ENCODE results near the gene KCMF1. TPM values are rescaled to one million over a fixed set of nuclear protein-coding genes. Genes with fewer than 3 reads are reported as not detected.
A peak's percentile ranks its signal among the peaks of the same experiment; 100 is the strongest.

KCMF1 gene
- total and polyA plus RNA-seq, 11 donors, result 10.9 to 104 (median 80.0) TPM

GRCh38 chr2:85012855-85013254 lies 41.9 kb downstream of the KCMF1 start:
- WGBS, 4 donors, result 77 to 94% (median 94%) methylated on average over 1 of the region's 1 CpG
- TF ChIP-seq POLR2A (IDR thresholded peaks at IDR 0.05), result no peak
- no peak for TF ChIP-seq CTCF (IDR thresholded peaks at IDR 0.05)
- DNase-seq (no peak), ATAC-seq (no peak)
- Histone ChIP-seq H3K9me3 (no peaks in the 10 kb centered on the region), H3K4me1 (peaks cover 7 to 93% (median 57%) of the 10 kb centered on the region in 12 donors), H3K4me3 (no peak overlapping the region), H3K27ac (peak overlapping the region in 1 of 12 donors; percentile 17), H3K27me3 (no peaks in the 10 kb centered on the region), H3K36me3 (peaks cover 0 to 9% (median under 1%) of the 10 kb centered on the region in 9 donors)
- intact Hi-C loops (cut with DNase I), result loop anchor here in 8 of 10 donors (2.0 to 5.0 kb wide), 4 partner anchors 36 to 86 kb away; partner anchors contain the start of gene KCMF1 (in 3 of the 8)

- no peaks in the 10 kb centered on the region for H3K9me3 ChIP-seq
- H3K27ac ChIP-seq, result peak overlapping the region in 4 of 12 donors; percentile 2 to 52 (median 20)
- H3K27me3 ChIP-seq, result no peaks in the 10 kb centered on the region
- WGBS, 4 donors, result 44 to 64% (median 54%) methylated on average over 7 of the region's 7 CpGs
- peak in 5 of 12 donors; percentile 10 to 29 (median 20) for TF ChIP-seq CTCF (IDR thresholded peaks at IDR 0.05)
- no peak for TF ChIP-seq POLR2A (IDR thresholded peaks at IDR 0.05)
- DNase-seq (no peak), ATAC-seq (no peak)
- H3K4me3 ChIP-seq, result no peak overlapping the region
- intact Hi-C loops (cut with DNase I), result loop anchor here in 1 of 10 donors (2.0 kb wide), 1 partner anchor 89 kb away; no protein-coding TSS in a partner anchor
- H3K4me1 ChIP-seq, result peaks cover 7 to 80% (median 53%) of the 10 kb centered on the region in 12 donors
- no peaks in the 10 kb centered on the region for H3K36me3 ChIP-seq
Measured at GRCh38 chr2:85015653-85016360, 44.8 kb downstream of the KCMF1 start.

- H3K36me3 ChIP-seq, result no peaks in the 10 kb centered on the region
- DNase-seq (no peak), ATAC-seq (no peak)
- TF ChIP-seq CTCF (IDR thresholded peaks at IDR 0.05) (no peak), POLR2A (IDR thresholded peaks at IDR 0.05) (no peak)
- H3K27ac ChIP-seq, result peak overlapping the region in 2 of 12 donors; percentile 27 to 52
- no peak overlapping the region for H3K4me3 ChIP-seq
- H3K4me1 ChIP-seq, result peaks cover 7 to 75% (median 51%) of the 10 kb centered on the region in 12 donors
- intact Hi-C loops (cut with DNase I), result no loop called here
- WGBS, 4 donors, result 83 to 89% (median 88%) methylated on average over 3 of the region's 3 CpGs
- H3K9me3 ChIP-seq, result no peaks in the 10 kb centered on the region
- H3K27me3 ChIP-seq, result no peaks in the 10 kb centered on the region
Measured at GRCh38 chr2:85016446-85016845, 45.5 kb downstream of the KCMF1 start.

GRCh38 chr2:85017411-85018048 lies 46.6 kb downstream of the KCMF1 start:
- H3K27me3 ChIP-seq, result no peaks in the 10 kb centered on the region
- H3K27ac ChIP-seq, result peak overlapping the region in 1 of 12 donors; percentile 1
- no peaks in the 10 kb centered on the region for H3K9me3 ChIP-seq
- ATAC-seq, result no peak
- DNase-seq, result no peak
- peaks cover 0 to 3% (median 0%) of the 10 kb centered on the region in 9 donors for H3K36me3 ChIP-seq
- 20 to 27% (median 20%) methylated on average over 5 of the region's 5 CpGs for WGBS, 4 donors
- TF ChIP-seq CTCF (IDR thresholded peaks at IDR 0.05) (peak in 10 of 12 donors; percentile 12 to 54 (median 41)), POLR2A (IDR thresholded peaks at IDR 0.05) (no peak)
- peaks cover 7 to 64% (median 43%) of the 10 kb centered on the region in 12 donors for H3K4me1 ChIP-seq
- intact Hi-C loops (cut with DNase I), result no loop called here
- H3K4me3 ChIP-seq, result no peak overlapping the region

Measured in heart left ventricle (tissue), 16 donors.